ENCODE measurements around the gene BMPR1B.

Gene BMPR1B

DNA sequence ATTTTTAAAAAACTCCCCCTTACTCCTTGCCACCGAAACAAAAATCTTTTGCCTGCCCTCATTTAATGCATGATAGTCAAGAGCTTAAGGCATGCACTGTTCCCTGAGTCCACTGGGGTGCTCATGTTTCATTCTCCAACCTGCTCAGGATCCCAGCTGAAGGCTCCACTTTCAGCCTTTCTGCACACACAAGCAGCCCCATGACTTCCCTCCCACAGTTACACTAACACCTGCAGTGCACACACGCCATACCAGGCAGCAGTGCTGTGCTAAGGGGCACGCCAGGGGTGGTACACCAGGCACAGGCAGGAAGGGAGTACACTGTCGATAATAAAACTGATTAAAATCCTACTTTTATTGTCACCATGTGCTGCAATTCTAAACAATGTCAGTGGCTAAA, 385.2 kb downstream of the BMPR1B start:
- no peaks in the 10 kb centered on the region for H3K4me1 ChIP-seq (ENCODE audit: low read length)
- no peaks in the 10 kb centered on the region for H3K36me3 ChIP-seq (replicated peaks; ENCODE audit: insufficient read depth, low read length)
- H3K27me3 ChIP-seq (replicated peaks; ENCODE audit: insufficient read depth, low read length) = no peaks in the 10 kb centered on the region
- H3K4me3 ChIP-seq (ENCODE audit: low read length) = no peak overlapping the region
- no peak overlapping the region for H3K27ac ChIP-seq (ENCODE audit: low read length)
- H3K9me2 ChIP-seq (replicated peaks; ENCODE audit: insufficient read depth, low read length) = no peaks in the 10 kb centered on the region
- no peaks in the 10 kb centered on the region for H3K9me3 ChIP-seq (replicated peaks; ENCODE audit: insufficient read depth, low read length)
- H3K4me2 ChIP-seq (ENCODE audit: low read depth, low read length) = no peak overlapping the region
- no peak for DNase-seq
- no peaks in the 10 kb centered on the region for H4K20me1 ChIP-seq (ENCODE audit: insufficient read depth, low read length)
- TF ChIP-seq, protein P1, sequence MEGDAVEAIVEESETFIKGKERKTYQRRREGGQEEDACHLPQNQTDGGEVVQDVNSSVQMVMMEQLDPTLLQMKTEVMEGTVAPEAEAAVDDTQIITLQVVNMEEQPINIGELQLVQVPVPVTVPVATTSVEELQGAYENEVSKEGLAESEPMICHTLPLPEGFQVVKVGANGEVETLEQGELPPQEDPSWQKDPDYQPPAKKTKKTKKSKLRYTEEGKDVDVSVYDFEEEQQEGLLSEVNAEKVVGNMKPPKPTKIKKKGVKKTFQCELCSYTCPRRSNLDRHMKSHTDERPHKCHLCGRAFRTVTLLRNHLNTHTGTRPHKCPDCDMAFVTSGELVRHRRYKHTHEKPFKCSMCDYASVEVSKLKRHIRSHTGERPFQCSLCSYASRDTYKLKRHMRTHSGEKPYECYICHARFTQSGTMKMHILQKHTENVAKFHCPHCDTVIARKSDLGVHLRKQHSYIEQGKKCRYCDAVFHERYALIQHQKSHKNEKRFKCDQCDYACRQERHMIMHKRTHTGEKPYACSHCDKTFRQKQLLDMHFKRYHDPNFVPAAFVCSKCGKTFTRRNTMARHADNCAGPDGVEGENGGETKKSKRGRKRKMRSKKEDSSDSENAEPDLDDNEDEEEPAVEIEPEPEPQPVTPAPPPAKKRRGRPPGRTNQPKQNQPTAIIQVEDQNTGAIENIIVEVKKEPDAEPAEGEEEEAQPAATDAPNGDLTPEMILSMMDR (IDR thresholded peaks at IDR 0.05; ENCODE audit: low read length) = no peak
- TF ChIP-seq EZH2 (optimal IDR thresholded peaks at IDR 0.05; ENCODE audit: low read depth, low read length) = no peak
- TF ChIP-seq EZH2phosphoT487 (IDR thresholded peaks at IDR 0.05; ENCODE audit: low read length) = no peak
- no peaks in the 10 kb centered on the region for H3K79me2 ChIP-seq (ENCODE audit: low read length)
- H3F3A ChIP-seq (ENCODE audit: insufficient read depth, low read length) = no peaks in the 10 kb centered on the region
- no peak overlapping the region for H3K9ac ChIP-seq (ENCODE audit: low read length)
- H2AFZ ChIP-seq (ENCODE audit: low read length) = no peak overlapping the region

DNA sequence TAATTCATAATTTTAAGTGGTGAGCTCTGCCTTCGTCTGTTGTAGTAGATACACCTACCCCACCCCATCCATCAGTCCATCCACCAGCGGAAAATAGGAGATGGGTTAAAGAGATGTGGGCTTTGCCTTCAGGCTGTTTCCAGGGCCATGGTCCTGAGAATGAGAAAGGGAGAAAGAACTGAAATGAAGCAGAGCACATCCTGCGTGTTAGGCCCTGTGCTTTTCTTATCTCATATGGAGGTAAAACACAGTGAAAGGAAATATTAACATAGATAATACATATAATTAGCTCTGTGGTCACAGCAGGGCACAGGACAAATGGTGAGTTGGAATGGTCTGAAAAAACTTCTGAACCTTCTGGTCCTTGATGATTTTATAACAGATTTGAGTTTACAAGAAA, 393.5 kb downstream of the BMPR1B start:
- no peak for DNase-seq
- no peaks in the 10 kb centered on the region for H3K9me2 ChIP-seq (replicated peaks; ENCODE audit: insufficient read depth, low read length)
- no peaks in the 10 kb centered on the region; the same call in 1 of the 2 replicates for H3K27me3 ChIP-seq (replicated peaks; ENCODE audit: insufficient read depth, low read length)
- no peaks in the 10 kb centered on the region for H3K79me2 ChIP-seq (ENCODE audit: low read length)
- H3K9me3 ChIP-seq (replicated peaks; ENCODE audit: insufficient read depth, low read length) = no peaks in the 10 kb centered on the region
- no peaks in the 10 kb centered on the region for H3F3A ChIP-seq (ENCODE audit: insufficient read depth, low read length)
- no peaks in the 10 kb centered on the region for H4K20me1 ChIP-seq (ENCODE audit: insufficient read depth, low read length)
- no peak overlapping the region for H3K27ac ChIP-seq (ENCODE audit: low read length)
- no peak overlapping the region for H3K9ac ChIP-seq (ENCODE audit: low read length)
- TF ChIP-seq EZH2 (optimal IDR thresholded peaks at IDR 0.05; ENCODE audit: low read depth, low read length) (no peak), EZH2phosphoT487 (IDR thresholded peaks at IDR 0.05; ENCODE audit: low read length) (no peak)
- TF ChIP-seq, protein P1 (IDR thresholded peaks at IDR 0.05; ENCODE audit: low read length) = no peak
- H3K4me3 ChIP-seq (ENCODE audit: low read length) = no peak overlapping the region
- no peak overlapping the region for H2AFZ ChIP-seq (ENCODE audit: low read length)
- no peak overlapping the region for H3K4me2 ChIP-seq (ENCODE audit: low read depth, low read length)
- H3K36me3 ChIP-seq (replicated peaks; ENCODE audit: insufficient read depth, low read length) = no peaks in the 10 kb centered on the region
- H3K4me1 ChIP-seq (ENCODE audit: low read length) = no peaks in the 10 kb centered on the region

DNA sequence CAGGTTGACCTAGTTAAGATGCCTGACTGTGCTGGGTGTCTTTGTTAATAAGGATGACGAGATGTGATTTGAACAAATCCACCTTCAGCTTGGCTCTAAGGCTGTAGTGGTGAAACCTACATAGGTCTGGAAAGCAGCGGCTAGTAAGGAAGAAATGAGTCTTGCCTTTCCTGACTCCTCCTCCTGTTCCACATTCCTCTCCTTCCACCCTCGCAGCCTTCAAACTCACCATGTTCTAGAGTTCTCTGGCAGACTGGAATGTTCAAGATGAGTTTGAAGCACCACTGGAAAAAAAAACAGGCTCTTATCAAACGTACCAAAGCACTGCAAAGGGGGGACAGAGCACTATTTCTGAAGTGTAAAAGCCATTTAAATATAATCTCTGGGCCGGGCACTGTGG, 395.4 kb downstream of the BMPR1B start:
- Histone ChIP-seq H3K4me3 (ENCODE audit: low read length) (no peak overlapping the region), H3F3A (ENCODE audit: insufficient read depth, low read length) (no peaks in the 10 kb centered on the region), H3K9me2 (replicated peaks; ENCODE audit: insufficient read depth, low read length) (no peaks in the 10 kb centered on the region), H3K27me3 (replicated peaks; ENCODE audit: insufficient read depth, low read length) (peaks cover 6% of the 10 kb centered on the region; the same call in 1 of the 2 replicates), H3K4me2 (ENCODE audit: low read depth, low read length) (no peak overlapping the region), H3K9me3 (replicated peaks; ENCODE audit: insufficient read depth, low read length) (no peaks in the 10 kb centered on the region), H3K36me3 (replicated peaks; ENCODE audit: insufficient read depth, low read length) (no peaks in the 10 kb centered on the region), H3K4me1 (ENCODE audit: low read length) (no peaks in the 10 kb centered on the region), H3K79me2 (ENCODE audit: low read length) (no peaks in the 10 kb centered on the region), H3K9ac (ENCODE audit: low read length) (no peak overlapping the region), H4K20me1 (ENCODE audit: insufficient read depth, low read length) (no peaks in the 10 kb centered on the region), H2AFZ (ENCODE audit: low read length) (no peak overlapping the region), H3K27ac (ENCODE audit: low read length) (no peak overlapping the region)
- TF ChIP-seq EZH2 (optimal IDR thresholded peaks at IDR 0.05; ENCODE audit: low read depth, low read length) (no peak), EZH2phosphoT487 (IDR thresholded peaks at IDR 0.05; ENCODE audit: low read length) (no peak)
- TF ChIP-seq, protein P1 (IDR thresholded peaks at IDR 0.05; ENCODE audit: low read length) = no peak
- no peak for DNase-seq

Measured in MM.1S (cell line).